Adipocyte (in vitro differentiated cells): Measurements from ENCODE around the gene HBG1.
"Not testable (repeated sequence)": the region's sequence is repeated elsewhere in the genome, so short reads cannot be mapped to it uniquely, and the experiment has no call there.

Source experiments
- DNase-seq: peaks from one replicate; pipeline ENCODE4 v3.0.0-alpha.2; 2015; ENCODE audit warnings: low read depth
- H3K27me3 ChIP-seq: replicated peaks from 2 replicates; pipeline ENCODE4 v1.7.0; 2013; ENCODE audit warnings: mild to moderate bottlenecking, low read length, moderate library complexity; ENCODE audit not compliant: control insufficient read depth, insufficient read depth
- H3K36me3 ChIP-seq: 2 replicates; pipeline ENCODE4 v1.7.0; 2013; ENCODE audit warnings: low read length, mild to moderate bottlenecking, moderate library complexity; ENCODE audit not compliant: control insufficient read depth, insufficient read depth, severe bottlenecking
- H3K4me1 ChIP-seq: 2 replicates; pipeline ENCODE4 v1.7.0; 2013; ENCODE audit warnings: mild to moderate bottlenecking, low read length, moderate library complexity; ENCODE audit not compliant: control insufficient read depth, insufficient read depth
- H3K4me3 ChIP-seq: 2 replicates; pipeline ENCODE4 v1.7.0; 2013; ENCODE audit warnings: mild to moderate bottlenecking, low read length, moderate library complexity
- H3K9ac ChIP-seq: 2 replicates; pipeline ENCODE4 v1.7.0; 2013; ENCODE audit warnings: mild to moderate bottlenecking, low read length, moderate library complexity
- H3K9me3 ChIP-seq: 2 replicates; pipeline ENCODE4 v1.7.0; 2013; ENCODE audit warnings: mild to moderate bottlenecking, low read length, moderate library complexity; ENCODE audit not compliant: control insufficient read depth

Gene HBG1

DNA sequence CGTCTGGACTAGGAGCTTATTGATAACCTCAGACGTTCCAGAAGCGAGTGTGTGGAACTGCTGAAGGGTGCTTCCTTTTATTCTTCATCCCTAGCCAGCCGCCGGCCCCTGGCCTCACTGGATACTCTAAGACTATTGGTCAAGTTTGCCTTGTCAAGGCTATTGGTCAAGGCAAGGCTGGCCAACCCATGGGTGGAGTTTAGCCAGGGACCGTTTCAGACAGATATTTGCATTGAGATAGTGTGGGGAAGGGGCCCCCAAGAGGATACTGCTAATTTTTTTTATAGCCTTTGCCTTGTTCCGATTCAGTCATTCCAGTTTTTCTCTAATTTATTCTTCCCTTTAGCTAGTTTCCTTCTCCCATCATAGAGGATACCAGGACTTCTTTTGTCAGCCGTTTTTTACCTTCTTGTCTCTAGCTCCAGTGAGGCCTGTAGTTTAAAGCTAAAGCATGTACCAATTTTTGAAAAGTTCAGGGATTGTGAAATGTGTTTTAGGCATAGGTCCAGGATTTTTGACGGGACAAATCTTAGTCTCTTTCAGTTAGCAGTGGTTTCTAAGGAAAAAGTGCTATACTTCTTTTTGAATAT is at the start of gene HBG1:
TSS of gene HBG1 (minus strand) at position 51 of the 590 bp plus-strand sequence. CDS start 53 bp downstream, outside the sequence.
- H3K9ac ChIP-seq, H3K4me3 ChIP-seq, H3K36me3 ChIP-seq, H3K4me1 ChIP-seq, H3K9me3 ChIP-seq: not testable (repeated sequence)
- H3K27me3 ChIP-seq = peaks cover 13% of the 10 kb centered on the region
- DNase-seq = peak; percentile 72

GRCh38 chr11:5298451-5298850 is 48.8 kb upstream of the HBG1 start:
- Histone ChIP-seq H3K4me3 (no peak overlapping the region), H3K9me3 (no peaks in the 10 kb centered on the region), H3K4me1 (peaks cover 6% of the 10 kb centered on the region), H3K9ac (no peak overlapping the region), H3K36me3 (no peaks in the 10 kb centered on the region), H3K27me3 (no peaks in the 10 kb centered on the region)
- no peak for DNase-seq

DNA sequence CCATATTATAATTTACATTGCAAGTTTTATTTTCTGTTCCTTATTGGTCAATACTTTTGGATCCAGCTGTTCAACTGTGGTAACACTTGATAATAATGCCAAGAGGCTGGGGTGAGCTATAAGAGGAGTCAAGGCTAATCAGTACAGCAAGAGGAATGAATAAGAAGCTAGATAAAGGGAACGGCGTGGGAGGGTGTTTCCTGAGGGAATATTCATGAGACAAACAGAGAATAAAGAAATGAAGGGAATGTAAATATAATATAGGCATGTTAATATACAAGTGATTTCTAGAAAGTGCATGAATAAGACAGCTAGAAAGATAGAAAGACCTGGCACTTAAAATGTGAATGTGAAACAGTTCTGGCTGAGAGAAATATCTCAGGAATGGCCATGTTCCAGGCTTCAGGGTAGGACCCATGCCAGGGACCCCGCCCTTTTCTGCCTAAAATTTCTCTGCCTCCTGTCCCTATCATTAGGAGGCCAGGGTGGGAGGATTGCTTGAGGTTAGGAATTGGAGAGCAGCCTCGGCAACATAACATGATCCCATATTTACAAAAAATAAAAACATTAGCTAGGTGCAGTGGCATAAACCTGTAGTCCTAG is 48.2 kb upstream of the HBG1 start:
- Histone ChIP-seq H3K27me3 (no peaks in the 10 kb centered on the region), H3K36me3 (no peaks in the 10 kb centered on the region), H3K4me3 (no peak overlapping the region), H3K9me3 (no peaks in the 10 kb centered on the region), H3K9ac (no peak overlapping the region), H3K4me1 (peaks cover 6% of the 10 kb centered on the region)
- peak; percentile 18 for DNase-seq

DNA sequence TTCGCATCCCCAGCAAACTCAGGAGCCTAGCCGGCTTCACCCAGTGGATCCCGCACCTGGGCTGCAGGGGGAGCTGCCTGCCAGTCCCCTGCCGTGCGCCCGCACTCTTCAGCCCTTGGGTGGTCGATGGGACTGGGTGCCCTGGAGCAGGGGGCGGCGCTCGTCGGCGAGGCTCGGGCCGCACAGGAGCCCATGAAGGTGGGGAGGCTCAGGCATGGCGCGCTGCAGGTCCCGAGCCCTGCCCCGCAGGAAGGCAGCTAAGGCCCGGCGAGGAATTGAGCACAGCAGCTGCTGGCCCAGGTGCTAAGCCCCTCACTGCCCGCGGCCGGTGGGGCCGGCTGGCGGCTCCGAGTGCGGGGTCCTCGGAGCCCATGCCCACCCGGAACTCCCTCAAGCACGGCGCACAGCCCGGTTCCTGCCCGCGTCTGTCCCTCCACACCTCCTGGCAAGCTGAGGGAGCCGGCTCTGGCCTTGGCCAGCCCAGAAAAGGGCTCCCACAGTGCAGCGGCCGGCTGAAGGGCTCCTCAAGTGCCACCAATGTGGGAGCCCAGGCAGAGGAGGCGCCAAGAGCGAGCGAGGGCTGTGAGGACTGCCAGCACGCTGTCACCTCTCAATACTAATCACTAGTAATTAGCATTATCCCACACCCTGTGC is 44.8 kb upstream of the HBG1 start:
- not testable (repeated sequence) for H3K9me3 ChIP-seq, H3K4me3 ChIP-seq, H3K27me3 ChIP-seq, DNase-seq, H3K9ac ChIP-seq, H3K36me3 ChIP-seq, H3K4me1 ChIP-seq

- Histone ChIP-seq H3K4me1 (peaks cover 8% of the 10 kb centered on the region), H3K9ac (no peak overlapping the region), H3K36me3 (no peaks in the 10 kb centered on the region), H3K27me3 (no peaks in the 10 kb centered on the region), H3K9me3 (no peaks in the 10 kb centered on the region), H3K4me3 (no peak overlapping the region)
- no peak for DNase-seq
These were observed 43.4 kb upstream of the HBG1 start for GRCh38 chr11:5293028-5293427.

GRCh38 chr11:5291207-5291838 is 41.7 kb upstream of the HBG1 start:
- no peaks in the 10 kb centered on the region for H3K36me3 ChIP-seq
- no peaks in the 10 kb centered on the region for H3K27me3 ChIP-seq
- H3K9me3 ChIP-seq = no peaks in the 10 kb centered on the region
- H3K9ac ChIP-seq = no peak overlapping the region
- DNase-seq = peak; percentile 57
- no peak overlapping the region for H3K4me3 ChIP-seq
- H3K4me1 ChIP-seq = peaks cover 3% of the 10 kb centered on the region

DNA sequence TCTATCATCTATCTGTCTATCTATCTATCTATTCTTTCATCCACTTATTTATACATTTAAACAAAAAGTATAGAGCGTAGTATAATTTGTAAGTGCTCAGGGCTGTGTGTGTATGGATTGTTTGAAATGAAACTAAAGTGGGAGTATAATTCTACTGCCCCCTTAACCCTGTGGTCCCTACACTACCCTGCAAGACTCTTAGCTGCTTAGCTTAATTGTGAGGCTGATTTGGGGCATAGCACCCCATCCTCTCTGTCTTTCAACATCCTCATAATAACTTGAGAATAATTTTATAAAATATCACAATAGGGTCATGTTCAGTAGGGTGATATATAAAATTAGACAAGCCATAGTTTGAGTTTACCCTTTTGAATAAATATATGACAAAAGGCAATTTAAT is 40.4 kb upstream of the HBG1 start:
- H3K9ac ChIP-seq = no peak overlapping the region
- no peak for DNase-seq
- no peak overlapping the region for H3K4me3 ChIP-seq
- H3K9me3 ChIP-seq = no peaks in the 10 kb centered on the region
- no peaks in the 10 kb centered on the region for H3K36me3 ChIP-seq
- no peaks in the 10 kb centered on the region for H3K27me3 ChIP-seq
- peaks cover 3% of the 10 kb centered on the region for H3K4me1 ChIP-seq

GRCh38 chr11:5289696-5290095 is 40.0 kb upstream of the HBG1 start:
- DNase-seq = no peak
- Histone ChIP-seq H3K4me3 (no peak overlapping the region), H3K9ac (no peak overlapping the region), H3K9me3 (no peaks in the 10 kb centered on the region), H3K36me3 (no peaks in the 10 kb centered on the region), H3K4me1 (peaks cover 3% of the 10 kb centered on the region), H3K27me3 (no peaks in the 10 kb centered on the region)

DNA sequence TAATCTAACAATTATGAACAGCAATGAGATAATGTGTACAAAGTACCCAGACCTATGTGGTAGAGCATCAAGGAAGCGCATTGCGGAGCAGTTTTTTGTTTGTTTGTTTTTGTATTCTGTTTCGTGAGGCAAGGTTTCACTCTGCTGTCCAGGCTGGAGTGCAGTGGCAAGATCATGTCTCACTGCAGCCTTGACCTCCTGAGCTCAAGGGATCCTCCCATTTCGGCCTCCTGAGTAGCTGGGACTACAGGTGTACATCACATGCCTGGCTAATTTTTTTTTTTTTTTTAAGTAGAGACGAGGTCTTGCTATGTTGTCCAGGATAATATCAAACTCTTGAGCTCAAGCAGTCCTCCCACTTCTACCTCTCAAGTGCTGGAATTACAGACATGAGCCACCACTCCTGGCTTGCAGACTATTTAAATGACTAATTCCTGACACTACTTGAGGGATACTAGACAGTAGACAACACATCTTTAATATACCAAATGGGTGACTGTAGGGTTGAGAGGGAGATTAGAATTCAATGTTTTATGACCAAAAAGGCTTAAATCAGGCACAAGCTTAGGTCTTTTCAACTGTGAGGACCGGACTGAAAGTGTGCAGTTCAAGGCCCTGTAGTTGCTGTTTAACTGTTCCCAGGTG is 39.4 kb upstream of the HBG1 start:
- no peak overlapping the region for H3K4me3 ChIP-seq
- DNase-seq = no peak
- H3K9me3 ChIP-seq = no peaks in the 10 kb centered on the region
- H3K9ac ChIP-seq = no peak overlapping the region
- H3K27me3 ChIP-seq = no peaks in the 10 kb centered on the region
- peaks cover 3% of the 10 kb centered on the region for H3K4me1 ChIP-seq
- H3K36me3 ChIP-seq = no peaks in the 10 kb centered on the region

GRCh38 chr11:5288108-5288905 is 38.6 kb upstream of the HBG1 start:
- peaks cover 3% of the 10 kb centered on the region for H3K4me1 ChIP-seq

More at GRCh38 chr11:5288108-5288905, 38.6 kb upstream of the HBG1 start:
- H3K36me3 ChIP-seq = no peaks in the 10 kb centered on the region
- H3K9ac ChIP-seq = no peak overlapping the region
- H3K4me3 ChIP-seq = no peak overlapping the region
- DNase-seq = peak; percentile 52
- no peaks in the 10 kb centered on the region for H3K9me3 ChIP-seq
- no peaks in the 10 kb centered on the region for H3K27me3 ChIP-seq
